ENCODE measurements around the gene DDB1. TPM values are rescaled to one million over a fixed set of nuclear protein-coding genes. Genes with fewer than 3 reads are reported as not detected.

Gene DDB1
- total and polyA plus RNA-seq, 9 of the 15 experiments (the other 6 are each of a cell fraction or from before 2014, with no cell fraction given), result 172 to 361 (median 266) TPM

- TF ChIP-seq ZNF639 (CRISPR knock-in tag; conservative IDR thresholded peaks at IDR 0.05 in 1 of 2, IDR thresholded peaks at IDR 0.05 in 1 of 2) (0 out of 4 replicates have a peak, but pooled peaks of 1 of the 2 experiments have one; percentile 55), KDM4B (IDR thresholded peaks at IDR 0.05; ENCODE audit: borderline replicate concordance in 2 of 2, low read depth in 1 of 2) (no peak), HDGF (IDR thresholded peaks at IDR 0.05) (peak; percentile 52; the same call in 1 of the 2 replicates), AFF4 (CRISPR knock-in tag; IDR thresholded peaks at IDR 0.05) (no peak), ZNF592 (IDR thresholded peaks at IDR 0.05) (peak; percentile 96), SRF (CRISPR knock-in tag; IDR thresholded peaks at IDR 0.05) (0 out of 4 replicates have a peak, but pooled peaks of 1 of the 2 experiments have one; percentile 15), ZNF444 (CRISPR knock-in tag; IDR thresholded peaks at IDR 0.05) (no peak), CHD4 (IDR thresholded peaks at IDR 0.05; ENCODE audit: insufficient read depth, insufficient replicate concordance, low read depth, low read length, poor library complexity, severe bottlenecking) (no peak), MTA2 (IDR thresholded peaks at IDR 0.05; ENCODE audit: low read depth) (peak; percentile 93), ETV6 (IDR thresholded peaks at IDR 0.05; ENCODE audit: borderline replicate concordance in 1 of 2, low read depth in 2 of 2, low read length in 1 of 2) (peak in 1 of 2 experiments; percentile 39; a peak in 1 of 4 replicates), ETV6 (CRISPR knock-in tag; IDR thresholded peaks at IDR 0.05; ENCODE audit: borderline replicate concordance) (no peak), RCOR1 (IDR thresholded peaks at IDR 0.05; ENCODE audit: borderline replicate concordance in 1 of 2, low read depth in 2 of 2, low read length in 2 of 2) (peak; percentile 32 to 72; a peak in 2 of 4 replicates), ZNF197 (CRISPR knock-in tag; IDR thresholded peaks at IDR 0.05; ENCODE audit: low read depth) (peak; percentile 75; the same call in 1 of the 2 replicates), COPS2 (conservative IDR thresholded peaks at IDR 0.05) (no peak), BMI1 (IDR thresholded peaks at IDR 0.05; ENCODE audit: low read length) (no peak)
Observed at GRCh38 chr11:61287338-61287977, 45.4 kb downstream of the DDB1 start (continued).
